ENCODE results near the gene UBE2L3.
"Not testable (repeated sequence)": the region's sequence is repeated elsewhere in the genome, so short reads cannot be mapped to it uniquely, and the experiment has no call there.

Gene UBE2L3

GRCh38 chr22:21629255-21630149 lies 62.0 kb downstream of the UBE2L3 start, which contains the start of gene YDJC:
TSS of gene YDJC (minus strand) at chr22:21630022. CDS start at chr22:21630014, 8 bp downstream.
- DNase-seq: peak; percentile 90

- no peak for DNase-seq
Observed at GRCh38 chr22:21631025-21631424, 63.5 kb downstream of the UBE2L3 start.

GRCh38 chr22:21632237-21632895 lies 64.9 kb downstream of the UBE2L3 start, which contains the start of gene CCDC116:
TSS of gene CCDC116 (plus strand) at chr22:21632760. CDS start at chr22:21633182, 422 bp downstream.
- peak; percentile 71 for DNase-seq

GRCh38 chr22:21632931-21633330 lies 65.4 kb downstream of the UBE2L3 start:
- no peak for DNase-seq

DNA sequence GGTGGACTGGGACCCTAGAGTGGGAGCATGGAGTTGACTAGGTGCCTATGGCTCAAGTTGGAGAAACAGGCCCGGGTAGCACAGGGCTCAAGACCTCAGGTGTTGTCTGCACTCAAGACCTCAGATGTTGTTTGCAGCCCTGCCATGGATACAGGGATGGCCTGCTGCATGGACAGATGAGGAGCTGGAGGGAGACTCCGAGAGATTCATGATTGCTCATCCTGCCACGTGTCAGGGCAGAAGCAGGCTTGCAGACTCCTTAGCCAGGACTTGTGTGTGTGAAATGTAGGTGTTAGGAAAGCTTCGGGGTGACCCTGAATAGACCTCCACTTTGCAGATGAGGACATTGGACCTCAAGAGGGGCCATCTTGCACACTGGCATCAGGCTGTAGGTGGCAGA lies 66.0 kb downstream of the UBE2L3 start:
- DNase-seq: no peak

DNA sequence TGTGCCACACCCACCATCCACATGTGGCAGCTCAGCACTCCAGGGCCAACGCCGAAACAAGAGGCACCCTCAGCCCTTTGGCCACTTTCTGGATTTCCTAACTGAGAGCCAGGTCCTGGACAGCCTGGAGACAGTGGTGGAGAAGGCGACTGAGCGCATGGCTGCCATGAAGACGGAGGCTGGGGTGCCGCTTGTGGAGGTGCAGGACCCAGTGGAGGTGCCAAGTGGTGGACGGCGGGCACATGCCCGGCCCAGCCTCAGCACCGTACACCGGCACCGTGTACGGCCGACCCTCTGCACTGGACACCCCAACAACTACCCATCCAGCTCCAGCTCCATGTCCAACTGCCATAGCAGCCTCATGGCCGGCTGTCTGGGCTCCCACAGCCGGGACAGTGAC lies 66.6 kb downstream of the UBE2L3 start:
- DNase-seq: no peak

DNA sequence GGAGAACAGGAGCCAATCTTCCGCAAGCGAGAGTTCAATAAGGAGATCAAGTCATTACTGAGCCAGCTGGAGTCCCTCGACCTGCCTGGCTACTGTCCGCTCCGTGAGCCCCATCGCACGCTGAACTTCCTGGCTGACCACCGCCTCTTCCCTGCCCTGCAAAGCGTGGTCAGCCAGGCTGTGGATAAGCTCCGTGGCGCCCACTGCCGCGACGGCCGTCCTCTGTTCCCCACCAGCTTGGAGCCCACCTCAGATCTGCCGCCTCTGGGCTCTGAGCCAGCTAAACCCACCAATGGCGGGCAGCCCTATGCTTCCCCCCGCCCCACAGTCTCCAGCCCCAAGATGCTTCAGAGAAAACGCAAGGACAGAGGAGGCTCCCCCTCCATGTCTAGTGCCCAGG lies 67.3 kb downstream of the UBE2L3 start:
- no peak for DNase-seq

DNA sequence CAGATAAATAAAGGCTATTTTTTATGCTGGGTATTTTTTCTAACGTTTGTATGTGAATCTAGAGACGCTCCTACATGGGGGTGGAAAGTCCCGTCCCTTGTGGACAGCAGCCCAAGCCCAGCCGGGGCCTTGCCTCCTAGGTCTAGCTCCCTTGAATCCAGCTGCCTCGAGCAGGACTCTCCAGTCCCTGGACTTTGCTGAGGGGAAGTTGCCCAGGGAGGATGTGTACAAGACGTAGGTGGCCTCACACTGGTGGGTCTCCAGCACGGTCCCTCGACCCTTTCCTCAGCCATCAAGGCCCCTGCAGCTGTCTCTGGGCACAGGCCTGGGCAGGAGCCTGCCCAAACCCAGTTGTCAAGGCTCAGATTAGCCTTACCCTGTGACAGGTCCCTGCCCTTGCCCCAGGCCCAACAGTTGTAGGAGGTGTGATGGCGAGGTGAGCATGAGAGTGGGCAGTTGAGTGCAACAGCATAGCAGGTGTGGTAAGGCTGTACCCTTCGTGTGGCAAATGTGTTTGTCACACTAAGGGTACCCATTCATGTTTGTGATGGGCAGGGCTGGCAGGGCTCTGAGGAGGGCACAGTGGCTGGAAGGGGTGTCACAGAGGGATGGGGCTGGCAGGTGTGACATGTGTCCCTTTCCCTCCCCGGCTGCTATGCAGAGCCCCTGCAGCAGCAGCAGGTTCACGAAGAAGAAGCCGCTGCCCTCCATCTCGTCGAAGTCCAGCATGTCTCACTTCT lies 68.4 kb downstream of the UBE2L3 start:
- DNase-seq: no peak

DNA sequence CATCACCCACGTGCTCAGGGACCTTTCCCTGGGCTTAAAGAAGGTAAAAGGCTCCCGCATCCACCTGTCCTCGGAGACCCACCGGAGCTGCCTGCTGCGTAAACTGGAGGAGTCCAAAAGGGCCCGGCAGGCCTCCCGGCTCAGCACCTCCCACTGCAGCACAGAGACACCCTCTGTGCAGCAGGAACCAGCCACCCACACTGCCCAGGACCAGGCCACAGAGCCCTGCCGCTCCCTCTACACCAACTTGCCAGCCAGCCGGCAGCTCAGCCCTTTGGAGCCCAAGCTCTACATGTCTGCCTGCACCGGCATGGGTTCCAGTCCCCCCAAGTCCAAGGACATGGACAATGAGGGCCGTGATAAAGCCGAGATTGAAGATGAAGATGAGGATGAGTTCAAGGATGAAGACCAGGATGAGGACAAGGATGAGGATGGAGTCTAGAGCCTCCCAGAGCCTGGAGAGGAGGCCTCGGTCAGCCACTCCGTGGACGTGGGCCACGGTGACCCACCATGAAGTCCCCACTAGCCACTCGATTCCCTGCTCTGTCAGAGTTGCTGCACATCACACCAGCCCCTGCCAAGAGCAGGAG lies 69.2 kb downstream of the UBE2L3 start:
- no peak for DNase-seq

- peak; percentile 19 for DNase-seq
Observed at GRCh38 chr22:21637450-21637849, 69.9 kb downstream of the UBE2L3 start.

- no peak for DNase-seq
Observed at GRCh38 chr22:21639359-21639758, 71.8 kb downstream of the UBE2L3 start.

DNA sequence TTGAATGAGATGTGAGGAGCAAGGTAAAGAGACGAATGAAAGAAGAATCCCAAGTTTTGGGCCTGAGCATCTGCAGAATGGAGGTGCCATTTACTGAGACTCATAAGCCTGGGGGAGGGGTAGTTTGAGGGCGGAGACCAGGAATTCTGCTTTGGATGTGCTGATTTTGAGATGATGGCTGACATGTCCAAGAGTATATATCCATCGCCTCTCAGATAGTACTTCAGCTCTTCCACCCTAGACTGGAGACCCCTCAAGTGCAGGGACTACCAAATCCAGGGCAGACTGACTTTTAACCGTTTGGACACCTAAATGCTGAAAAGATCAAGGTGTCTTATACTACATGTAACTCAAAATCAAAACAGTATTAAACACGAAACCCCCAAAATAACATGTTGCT lies 73.3 kb downstream of the UBE2L3 start:
- no peak for DNase-seq

DNA sequence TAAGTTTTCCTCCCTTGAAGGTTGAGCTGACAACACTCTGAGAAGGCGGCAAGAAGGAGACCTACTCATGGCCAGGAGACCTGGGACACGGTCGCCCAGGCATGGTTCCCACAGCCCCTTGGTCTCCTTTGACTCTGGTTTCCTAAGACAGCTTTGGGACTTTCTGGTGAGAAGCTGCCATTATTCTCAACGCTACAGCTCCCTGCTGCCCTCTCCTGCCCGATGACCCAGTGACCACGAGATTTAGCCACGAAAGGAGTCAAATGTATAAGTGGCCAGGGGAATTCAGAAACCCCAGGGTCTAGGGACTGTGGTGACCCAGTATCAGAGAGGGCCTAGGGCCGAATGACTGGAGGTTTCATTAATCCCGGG lies 73.9 kb downstream of the UBE2L3 start:
- peak; percentile 83 for DNase-seq

- peak; percentile 100 for DNase-seq
Observed at GRCh38 chr22:21641789-21642583, 74.5 kb downstream of the UBE2L3 start, which contains the start of gene SDF2L1. TSS of gene SDF2L1 (plus strand) at chr22:21642302. CDS start at chr22:21642337, 35 bp downstream.

- peak; percentile 62 for DNase-seq
Observed at GRCh38 chr22:21642584-21643448, 75.3 kb downstream of the UBE2L3 start.

- no peak for DNase-seq
Observed at GRCh38 chr22:21643533-21644357, 76.2 kb downstream of the UBE2L3 start.

DNA sequence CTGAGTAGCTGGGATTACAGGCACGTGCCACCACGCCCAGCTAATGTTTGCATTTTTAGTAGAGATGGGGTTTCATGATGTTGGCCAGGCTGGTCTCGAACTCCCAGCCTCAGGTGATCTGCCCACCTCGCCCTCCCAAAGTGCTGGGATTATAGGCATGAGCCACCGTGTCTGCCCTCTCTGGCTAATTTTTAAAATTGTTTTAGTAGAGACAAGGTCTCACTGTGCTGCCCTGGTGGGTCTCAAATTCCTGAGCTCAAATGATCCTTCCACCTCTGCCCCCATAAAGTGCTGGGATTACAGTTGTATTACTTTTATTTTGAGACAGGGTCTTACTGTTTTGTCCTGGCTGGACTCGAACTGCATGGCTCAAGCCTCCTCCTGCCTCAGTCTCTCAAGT lies 78.0 kb downstream of the UBE2L3 start:
- not testable (repeated sequence) for DNase-seq

DNA sequence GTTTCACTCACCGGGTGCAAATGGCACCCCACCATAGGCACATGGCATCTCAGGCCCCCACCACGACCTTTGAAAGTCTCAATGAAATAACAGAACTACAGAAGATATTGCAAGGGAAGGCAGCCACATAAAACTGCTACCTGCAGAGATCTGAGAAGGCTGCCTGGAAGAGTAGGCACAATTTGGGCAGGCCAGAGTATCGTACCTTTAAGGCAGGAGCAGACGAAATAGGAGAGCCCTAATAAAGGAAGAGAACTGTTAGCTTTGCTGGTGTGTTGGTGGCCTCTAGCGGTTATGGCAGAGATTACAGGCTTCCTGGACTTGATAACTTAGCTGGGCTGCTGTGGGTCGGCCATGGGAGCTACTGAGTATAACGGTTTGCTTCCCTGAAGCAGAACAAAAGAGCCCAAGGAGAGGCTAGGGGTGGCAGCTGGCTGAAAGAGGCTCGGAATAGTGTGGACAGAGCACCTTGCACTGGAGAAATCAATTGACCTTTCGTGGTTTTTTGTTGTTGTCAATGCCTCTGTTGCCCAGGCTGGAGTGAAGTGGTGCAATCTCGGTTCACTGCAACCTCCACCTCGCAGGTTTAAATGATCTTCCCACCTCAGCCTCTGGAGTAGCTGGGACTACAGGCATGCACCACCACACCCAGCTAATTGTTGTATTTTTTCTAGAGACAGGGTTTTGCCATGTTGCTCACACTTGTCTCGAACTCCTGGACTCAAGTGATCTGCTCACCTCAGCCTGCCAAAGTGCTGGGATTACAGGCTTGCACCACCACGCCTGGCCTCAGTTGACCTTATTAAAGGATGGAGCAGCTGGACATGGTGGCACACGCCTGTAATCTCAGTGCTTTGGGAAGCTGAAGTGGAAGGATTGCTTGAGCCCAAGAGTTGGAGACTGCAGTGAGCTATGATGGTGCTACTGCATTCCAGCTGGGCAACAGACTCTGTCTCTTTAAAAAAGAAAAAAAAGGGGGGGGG lies 79.4 kb downstream of the UBE2L3 start:
- DNase-seq: peak; percentile 80

- DNase-seq: no peak
Observed at GRCh38 chr22:21650280-21650679, 82.8 kb downstream of the UBE2L3 start.

Data from inflammatory macrophage treated with lipopolysaccharide for 4 hours (primary cell).